H1 (cell line): ENCODE data around the gene PLXNA3. TPM values are rescaled to one million over a fixed set of nuclear protein-coding genes. Genes with fewer than 3 reads are reported as not detected.

ENCODE experiments used
- CTCF ChIA-PET: fragments of 300-600 bp; sonication (Branson Sonifier 250); formaldehyde crosslinking; loops from one replicate; lab custom pipeline; 2021; ENCODE audit not compliant: partially characterized antibody; lab: Charles Lee
- POLR2A ChIA-PET: fragments of 300-600 bp; sonication (Branson Sonifier 250); formaldehyde crosslinking; loops from one replicate; lab custom pipeline; 2021; ENCODE audit warnings: inconsistent platforms; ENCODE audit not compliant: partially characterized antibody; lab: Charles Lee
- DNase-seq, 2 experiments: peaks; one replicate each; pipeline versions ENCODE4 v3.0.0 to v3.0.0-alpha.2; 2010 to 2022; ENCODE audit warnings: low spot score in 2 of 2, low read depth in 1 of 2, mixed read lengths in 1 of 2
- FAIRE-seq: peaks from 2 replicates; lab custom pipeline; 2011; peaks lifted over from hg19 to GRCh38; lab: Jason Lieb, UNC
- H2AFZ ChIP-seq: 2 replicates; pipeline ENCODE4 v1.8.1; 2012; ENCODE audit warnings: low read length, inconsistent platforms
- H2AK5ac ChIP-seq: 2 replicates; pipeline ENCODE4 v1.6.1; 2013; ENCODE audit warnings: low read depth, low read length
- H2BK120ac ChIP-seq: replicated peaks from 2 replicates; pipeline ENCODE3; 2013; ENCODE audit warnings: low read depth, low read length, inconsistent platforms
- H2BK12ac ChIP-seq: 2 replicates; pipeline ENCODE4 v1.6.1; 2013; ENCODE audit warnings: low read depth, low read length
- H2BK15ac ChIP-seq: 2 replicates; pipeline ENCODE4 v1.6.1; 2013; ENCODE audit warnings: low read length
- H2BK20ac ChIP-seq: 2 replicates; pipeline ENCODE4 v1.6.1; 2013; ENCODE audit warnings: low read length
- H2BK5ac ChIP-seq: 2 replicates; pipeline ENCODE4 v1.6.1; 2013; ENCODE audit warnings: low read depth, low read length
- H3K14ac ChIP-seq: 2 replicates; pipeline ENCODE4 v1.6.1; 2013; ENCODE audit warnings: inconsistent platforms; ENCODE audit not compliant: insufficient read length
- H3K18ac ChIP-seq: 2 replicates; pipeline ENCODE4 v1.6.1; 2013; ENCODE audit warnings: low read length; ENCODE audit errors: extremely low read depth
- H3K23ac ChIP-seq: 2 replicates; pipeline ENCODE4 v1.6.1; 2013; ENCODE audit warnings: inconsistent platforms; ENCODE audit not compliant: insufficient read length
- H3K23me2 ChIP-seq: 2 replicates; pipeline ENCODE4 v1.6.1; 2013; ENCODE audit warnings: low read depth, low read length
- H3K27ac ChIP-seq: 2 replicates; pipeline ENCODE4 v1.6.1; 2011; ENCODE audit warnings: low read depth, low read length, inconsistent platforms
- H3K27me3 ChIP-seq, 4 experiments: replicated peaks in 1 of 4; 1 replicate in 1 of 4; 2 replicates in 3 of 4; pipeline versions ENCODE4 v1.6.1 to v1.8.1; 2011 to 2013; ENCODE audit warnings: low read length in 3 of 4, mild to moderate bottlenecking in 3 of 4, inconsistent platforms in 2 of 4, mixed read lengths in 2 of 4, moderate library complexity in 1 of 4; ENCODE audit not compliant: control insufficient read depth in 3 of 4, insufficient read depth in 3 of 4; ENCODE audit errors: extremely low read depth in 1 of 4
- H3K36me3 ChIP-seq, 4 experiments: 2 replicates each; pipeline versions ENCODE4 v1.6.1 to v1.8.1; 2011 to 2013; ENCODE audit warnings: mild to moderate bottlenecking in 4 of 4, low read length in 3 of 4, moderate library complexity in 2 of 4, control low read depth in 1 of 4, inconsistent platforms in 1 of 4; ENCODE audit not compliant: insufficient read depth in 4 of 4, control insufficient read depth in 2 of 4
- H3K4ac ChIP-seq: replicated peaks from 2 replicates; pipeline ENCODE3; 2013; ENCODE audit warnings: low read length, low read depth, mixed read lengths, inconsistent platforms; ENCODE audit not compliant: insufficient read length
- H3K4me1 ChIP-seq, 4 experiments: replicated peaks in 1 of 4; 1 replicate in 1 of 4; 2 replicates in 3 of 4; pipeline versions ENCODE4 v1.6.1 to v1.8.1; 2011 to 2013; ENCODE audit warnings: low read length in 3 of 4, inconsistent platforms in 2 of 4, mixed read lengths in 1 of 4; ENCODE audit not compliant: insufficient read depth in 4 of 4, control insufficient read depth in 3 of 4
- H3K4me2 ChIP-seq, 2 experiments: 2 replicates each; pipeline versions ENCODE4 v1.6.1 to v1.8.1; 2011 to 2013; ENCODE audit warnings: low read depth in 2 of 2, low read length in 2 of 2, control low read depth in 1 of 2, inconsistent platforms in 1 of 2, mild to moderate bottlenecking in 1 of 2; ENCODE audit not compliant: insufficient read depth in 1 of 2
- H3K4me3 ChIP-seq, 4 experiments: fragments of 200-600, 300-600 bp in 1 of 4; sonication (generic), shearing (Covaris generic), sonication (Bioruptor Twin) in 1 of 4; 2 replicates each; pipeline versions ENCODE4 v1.5.1 to v1.8.1; 2011 to 2016; ENCODE audit warnings: low read length in 4 of 4, low read depth in 3 of 4, control low read depth in 2 of 4, inconsistent platforms in 2 of 4, mild to moderate bottlenecking in 2 of 4, mixed read lengths in 1 of 4, moderate library complexity in 1 of 4; ENCODE audit not compliant: insufficient read depth in 2 of 4; ENCODE audit errors: extremely low read depth in 1 of 4
- H3K56ac ChIP-seq: replicated peaks from 2 replicates; pipeline ENCODE3; 2013; ENCODE audit warnings: low read depth, mild to moderate bottlenecking, mixed read lengths, low read length, inconsistent platforms; ENCODE audit not compliant: insufficient read length
- H3K79me1 ChIP-seq: 2 replicates; pipeline ENCODE4 v1.6.1; 2013; ENCODE audit warnings: low read depth, low read length, control low read depth
- H3K79me2 ChIP-seq, 2 experiments: 2 replicates each; pipeline versions ENCODE4 v1.6.1 to v1.8.1; 2012 to 2013; ENCODE audit warnings: low read length in 2 of 2, mild to moderate bottlenecking in 2 of 2, inconsistent platforms in 1 of 2; ENCODE audit not compliant: insufficient read depth in 2 of 2, control insufficient read depth in 1 of 2
- H3K9ac ChIP-seq, 4 experiments: replicated peaks in 1 of 4; 1 replicate in 1 of 4; 2 replicates in 3 of 4; pipeline versions ENCODE4 v1.6.1 to v1.8.1; 2011 to 2013; ENCODE audit warnings: low read depth in 3 of 4, low read length in 3 of 4, control low read depth in 2 of 4, mild to moderate bottlenecking in 2 of 4, moderate library complexity in 2 of 4, inconsistent platforms in 1 of 4; ENCODE audit errors: extremely low read depth in 1 of 4
- H3K9me3 ChIP-seq, 2 experiments: 2 replicates each; pipeline versions ENCODE4 v1.6.1 to v1.8.1; 2012 to 2013; ENCODE audit warnings: mild to moderate bottlenecking in 2 of 2, moderate library complexity in 2 of 2, control low read depth in 1 of 2, inconsistent platforms in 1 of 2, low read depth in 1 of 2, low read length in 1 of 2, mixed read lengths in 1 of 2; ENCODE audit not compliant: insufficient read depth in 2 of 2
- H4K20me1 ChIP-seq, 2 experiments: replicated peaks in 1 of 2; 2 replicates each; pipeline versions ENCODE3 to v1.8.1; 2011 to 2013; ENCODE audit warnings: inconsistent platforms in 2 of 2, low read length in 2 of 2, mild to moderate bottlenecking in 1 of 2; ENCODE audit not compliant: insufficient read depth in 2 of 2, control insufficient read depth in 1 of 2
- H4K5ac ChIP-seq: 2 replicates; pipeline ENCODE4 v1.6.1; 2013; ENCODE audit warnings: low read length, low read depth, mixed read lengths, inconsistent platforms; ENCODE audit not compliant: insufficient read length
- H4K8ac ChIP-seq: 2 replicates; pipeline ENCODE4 v1.8.0; 2013; ENCODE audit warnings: mild to moderate bottlenecking, moderate library complexity, low read length, inconsistent platforms; ENCODE audit not compliant: insufficient read depth; ENCODE audit errors: extremely low read depth
- H4K91ac ChIP-seq: replicated peaks from 2 replicates; pipeline ENCODE3; 2013; ENCODE audit warnings: low read length, mixed read lengths, inconsistent platforms; ENCODE audit not compliant: insufficient read length
- RAD21 ChIP-seq, 2 experiments: IDR thresholded peaks in 1 of 2; conservative IDR thresholded peaks in 1 of 2; 2 replicates each; pipeline ENCODE4 v1.6.1; 2011; ENCODE audit warnings: low read depth in 2 of 2, low read length in 2 of 2, improper control_type of control experiment in 1 of 2, inconsistent platforms in 1 of 2, mild to moderate bottlenecking in 1 of 2, moderate library complexity in 1 of 2
- RFX5 ChIP-seq: IDR thresholded peaks from 2 replicates; pipeline ENCODE4 v1.6.1; 2011; ENCODE audit warnings: low read depth, low read length, improper control_type of control experiment, borderline replicate concordance
- TAF1 ChIP-seq: IDR thresholded peaks from 2 replicates; pipeline ENCODE4 v1.6.1; 2011; ENCODE audit warnings: mild to moderate bottlenecking, low read depth, low read length
- WGBS, 2 experiments: shearing (Covaris generic) in 1 of 2; methylation state at CpG; one replicate each; pipeline versions ENCODE4 v1.1.6 to v1.1.7; 2013 to 2015; ENCODE audit warnings: low lambda C conversion rate in 2 of 2, mixed read lengths in 2 of 2, inconsistent platforms in 1 of 2, low coverage in 1 of 2, missing lambda C conversion rate in 1 of 2; ENCODE audit not compliant: insufficient replicate concordance in 2 of 2, insufficient coverage in 1 of 2, insufficient read length in 1 of 2; ENCODE audit errors: extremely low coverage in 1 of 2, missing lambda C conversion rate in 1 of 2; 5-methylcytosine and 5-hydroxymethylcytosine counted together
- polyA plus RNA-seq, 7 experiments: library from polyadenylated mRNA; depleted of rRNA in 3 of 7; stranded (reverse) in 5 of 7; unstranded in 2 of 7; fragments of >200 nt in 5 of 7; fragments of 200-250 nt in 2 of 7; gene quantifications; 1 replicate in 5 of 7; 2 replicates in 1 of 7; 4 replicates in 1 of 7; pipeline versions ENCODE4 v1.2.1 to v1.2.3, GENCODE V29; 2011 to 2013; ENCODE audit warnings: missing spikeins in 2 of 7, mixed read lengths in 2 of 7
- total RNA-seq: library from RNA; stranded (reverse); fragmentation: NEBNext Ultra II Directional; extraction: Animal tissue kit (Norgen Biotek cat#: 25700); gene quantifications from 2 replicates; pipeline ENCODE4 v1.2.1, GENCODE V29; 2021
- TF ChIP-seq, protein P1 (sequence below), 3 experiments: IDR thresholded peaks; 1 replicate in 2 of 3; 2 replicates in 1 of 3; pipeline versions ENCODE4 v1.5.1 to v1.6.1; 2011; ENCODE audit warnings: low read length in 3 of 3, mild to moderate bottlenecking in 3 of 3, inconsistent platforms in 2 of 3, low read depth in 1 of 3, moderate library complexity in 1 of 3; ENCODE audit not compliant: insufficient read depth in 1 of 3; ENCODE audit errors: control extremely low read depth in 1 of 3

The PLXNA3 gene
- total and polyA plus RNA-seq, 2 of the 8 experiments (the other 6 are each of a cell fraction or from before 2014, with no cell fraction given) = 10.7 to 18.2 TPM

DNA sequence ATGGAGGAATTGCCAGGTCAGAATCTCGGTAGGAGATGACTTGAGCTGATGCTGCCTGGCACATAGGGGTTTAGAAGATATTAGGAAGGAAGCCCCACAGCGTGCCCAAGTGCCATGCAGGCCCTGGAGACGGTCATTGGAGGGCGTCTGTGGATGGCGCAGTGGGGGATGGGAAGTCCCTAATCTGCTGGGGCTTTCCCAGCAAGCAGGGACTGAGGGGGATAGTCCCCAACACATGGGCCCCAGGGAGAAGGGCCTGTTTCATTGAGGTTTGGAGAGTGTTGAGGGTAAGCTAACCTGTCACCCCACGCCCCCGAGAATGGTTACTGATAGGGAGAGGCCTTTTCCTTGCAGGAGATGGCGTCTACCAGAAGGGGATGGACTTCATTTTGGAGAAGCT is 38.9 kb upstream of the PLXNA3 start:
- no peak overlapping the region for H3K9ac ChIP-seq
- 0 out of 8 replicates have a peak, but pooled peaks cover 0 to 3% (median 0%) of the 10 kb centered on the region in 4 experiments for H3K36me3 ChIP-seq
- no peaks in the 10 kb centered on the region for H3K27me3 ChIP-seq
- H4K91ac ChIP-seq = no peak overlapping the region
- no peaks in the 10 kb centered on the region for H3K4me1 ChIP-seq
- WGBS, 2 experiments = 82% methylated on average over 2 of the region's 8 CpGs; no CpG with 5 or more reads in 1 of the 2 experiments
- no peak overlapping the region for H3K56ac ChIP-seq
- H3K79me1 ChIP-seq = no peaks in the 10 kb centered on the region
- no peak overlapping the region for H2AFZ ChIP-seq
- H2BK5ac ChIP-seq = no peak overlapping the region
- H4K5ac ChIP-seq = no peak overlapping the region
- H3K4ac ChIP-seq = no peak overlapping the region
- H3K27ac ChIP-seq = no peak overlapping the region
- ChIA-PET CTCF (no interaction called here), POLR2A (interaction anchor here (1.2 to 8.7 kb wide), 2 partner anchors 14 to 19 kb away, joined by 3 to 76 read pairs; partner anchors contain the start of gene RPL10)
- H3K79me2 ChIP-seq = no peaks in the 10 kb centered on the region
- H2AK5ac ChIP-seq = no peak overlapping the region
- no peak overlapping the region for H3K23ac ChIP-seq
- no peak overlapping the region for H2BK15ac ChIP-seq
- no peaks in the 10 kb centered on the region for H3K23me2 ChIP-seq
- no peak overlapping the region for H2BK120ac ChIP-seq
- FAIRE-seq (no peak), DNase-seq (no peak)
- no peak overlapping the region for H3K4me3 ChIP-seq
- no peak overlapping the region for H3K18ac ChIP-seq
- H2BK12ac ChIP-seq = no peak overlapping the region
- no peaks in the 10 kb centered on the region for H4K20me1 ChIP-seq
- no peak overlapping the region for H3K4me2 ChIP-seq
- no peak overlapping the region for H4K8ac ChIP-seq
- no peaks in the 10 kb centered on the region for H3K9me3 ChIP-seq
- H3K14ac ChIP-seq = no peak overlapping the region
- no peak overlapping the region for H2BK20ac ChIP-seq
- no peak for TF ChIP-seq TAF1
- TF ChIP-seq RAD21 (IDR thresholded peaks at IDR 0.05 in 1 of 2, conservative IDR thresholded peaks at IDR 0.05 in 1 of 2; ENCODE audit: low read depth in 2 of 2, low read length in 2 of 2) = no peak
- TF ChIP-seq, protein P1, sequence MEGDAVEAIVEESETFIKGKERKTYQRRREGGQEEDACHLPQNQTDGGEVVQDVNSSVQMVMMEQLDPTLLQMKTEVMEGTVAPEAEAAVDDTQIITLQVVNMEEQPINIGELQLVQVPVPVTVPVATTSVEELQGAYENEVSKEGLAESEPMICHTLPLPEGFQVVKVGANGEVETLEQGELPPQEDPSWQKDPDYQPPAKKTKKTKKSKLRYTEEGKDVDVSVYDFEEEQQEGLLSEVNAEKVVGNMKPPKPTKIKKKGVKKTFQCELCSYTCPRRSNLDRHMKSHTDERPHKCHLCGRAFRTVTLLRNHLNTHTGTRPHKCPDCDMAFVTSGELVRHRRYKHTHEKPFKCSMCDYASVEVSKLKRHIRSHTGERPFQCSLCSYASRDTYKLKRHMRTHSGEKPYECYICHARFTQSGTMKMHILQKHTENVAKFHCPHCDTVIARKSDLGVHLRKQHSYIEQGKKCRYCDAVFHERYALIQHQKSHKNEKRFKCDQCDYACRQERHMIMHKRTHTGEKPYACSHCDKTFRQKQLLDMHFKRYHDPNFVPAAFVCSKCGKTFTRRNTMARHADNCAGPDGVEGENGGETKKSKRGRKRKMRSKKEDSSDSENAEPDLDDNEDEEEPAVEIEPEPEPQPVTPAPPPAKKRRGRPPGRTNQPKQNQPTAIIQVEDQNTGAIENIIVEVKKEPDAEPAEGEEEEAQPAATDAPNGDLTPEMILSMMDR (IDR thresholded peaks at IDR 0.05; ENCODE audit: control extremely low read depth in 1 of 3, insufficient read depth in 1 of 3, low read depth in 1 of 3, low read length in 3 of 3) = no peak
- no peak for TF ChIP-seq RFX5
